ENCODE results near the gene GJA5.

The GJA5 gene

GRCh38 chr1:147760481-147761260, at the start of gene GJA5:
GJA5 (minus strand) TSS chr1:147760602; CDS start chr1:147759238, 1,364 bp downstream.
- DNase-seq: no peak
- Mint-ChIP-seq H3K36me3 (ENCODE audit: low read depth) (no peaks in the 10 kb centered on the region), H3K9me3 (no peaks in the 10 kb centered on the region), H3K4me3 (no peak within 1 kb of the TSS), H3K27ac (no peak within 1 kb of the TSS), H3K4me1 (peaks cover 26% of the 10 kb centered on the region), H3K27me3 (no peaks in the 10 kb centered on the region)
- ATAC-seq: no peak

DNA sequence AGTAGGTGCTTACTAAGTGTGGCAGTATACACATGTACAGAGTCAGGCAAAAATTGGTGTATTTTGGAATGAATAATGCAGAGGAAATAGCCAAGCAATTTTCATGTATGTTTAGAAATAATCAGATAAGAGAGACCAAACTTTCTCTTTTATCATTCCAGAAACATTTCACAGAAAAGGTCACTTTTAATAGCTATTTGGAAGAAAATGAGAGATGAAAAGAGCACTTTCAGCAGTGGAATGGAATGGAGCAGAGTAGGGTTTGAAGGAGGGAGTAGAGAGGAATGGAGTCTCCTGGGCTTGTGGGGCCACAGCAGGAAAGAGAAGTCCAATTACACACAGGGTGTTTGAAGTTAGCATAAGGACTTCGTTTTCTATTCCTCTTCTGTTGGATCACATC, 48.8 kb upstream of the GJA5 start:
- no peak overlapping the region for H3K27ac Mint-ChIP-seq
- H3K4me3 Mint-ChIP-seq: no peak overlapping the region
- H3K9me3 Mint-ChIP-seq: no peaks in the 10 kb centered on the region
- peaks cover 4% of the 10 kb centered on the region for H3K4me1 Mint-ChIP-seq
- H3K36me3 Mint-ChIP-seq (ENCODE audit: low read depth): no peaks in the 10 kb centered on the region
- DNase-seq (no peak), ATAC-seq (no peak)
- no peaks in the 10 kb centered on the region for H3K27me3 Mint-ChIP-seq

DNA sequence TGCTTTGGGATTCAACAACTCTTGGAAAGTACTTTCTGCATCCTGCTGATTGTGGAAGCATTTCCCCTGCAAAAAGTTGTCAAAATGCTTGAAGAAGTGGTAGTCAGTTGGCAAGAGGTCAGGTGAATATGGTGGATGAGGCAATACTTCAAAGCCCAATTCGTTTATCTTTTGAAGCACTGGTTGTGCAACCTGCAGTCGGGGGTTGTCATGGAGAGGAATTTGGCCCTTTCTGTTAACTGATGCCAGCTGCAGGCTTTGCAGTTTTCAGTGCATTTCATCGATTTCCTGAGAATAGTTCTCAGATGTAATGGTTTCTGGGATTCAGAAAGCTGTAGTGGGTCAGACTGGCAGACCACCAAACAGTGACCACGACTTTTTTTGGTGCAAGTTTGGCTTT, 47.6 kb upstream of the GJA5 start:
- Mint-ChIP-seq H3K4me1 (peaks cover 4% of the 10 kb centered on the region), H3K27me3 (no peaks in the 10 kb centered on the region), H3K27ac (no peak overlapping the region), H3K36me3 (ENCODE audit: low read depth) (no peaks in the 10 kb centered on the region), H3K9me3 (no peaks in the 10 kb centered on the region), H3K4me3 (no peak overlapping the region)
- DNase-seq: no peak
- ATAC-seq: no peak

DNA sequence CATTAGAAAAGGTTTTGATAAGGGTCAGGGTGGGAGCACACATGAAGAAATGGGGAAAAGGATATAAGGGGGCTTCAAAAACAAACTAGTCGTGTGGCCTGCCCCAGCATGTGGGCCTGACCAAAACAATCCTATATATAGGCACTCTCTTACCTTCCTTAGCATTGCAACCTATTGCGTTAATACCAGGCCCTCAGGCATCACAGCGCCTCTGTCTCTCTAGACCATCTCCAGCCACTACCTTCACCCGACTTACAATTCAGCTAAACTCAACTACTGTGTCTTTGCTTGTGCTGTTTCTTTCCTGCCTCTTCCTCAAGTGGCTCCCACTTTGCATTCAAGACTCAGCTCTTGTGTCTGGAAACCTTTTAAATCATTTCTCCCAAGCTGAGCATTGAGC, 47.0 kb upstream of the GJA5 start:
- Mint-ChIP-seq H3K9me3 (no peaks in the 10 kb centered on the region), H3K27me3 (no peaks in the 10 kb centered on the region), H3K4me3 (no peak overlapping the region), H3K4me1 (no peaks in the 10 kb centered on the region), H3K36me3 (ENCODE audit: low read depth) (no peaks in the 10 kb centered on the region), H3K27ac (no peak overlapping the region)
- ATAC-seq (no peak), DNase-seq (no peak)

DNA sequence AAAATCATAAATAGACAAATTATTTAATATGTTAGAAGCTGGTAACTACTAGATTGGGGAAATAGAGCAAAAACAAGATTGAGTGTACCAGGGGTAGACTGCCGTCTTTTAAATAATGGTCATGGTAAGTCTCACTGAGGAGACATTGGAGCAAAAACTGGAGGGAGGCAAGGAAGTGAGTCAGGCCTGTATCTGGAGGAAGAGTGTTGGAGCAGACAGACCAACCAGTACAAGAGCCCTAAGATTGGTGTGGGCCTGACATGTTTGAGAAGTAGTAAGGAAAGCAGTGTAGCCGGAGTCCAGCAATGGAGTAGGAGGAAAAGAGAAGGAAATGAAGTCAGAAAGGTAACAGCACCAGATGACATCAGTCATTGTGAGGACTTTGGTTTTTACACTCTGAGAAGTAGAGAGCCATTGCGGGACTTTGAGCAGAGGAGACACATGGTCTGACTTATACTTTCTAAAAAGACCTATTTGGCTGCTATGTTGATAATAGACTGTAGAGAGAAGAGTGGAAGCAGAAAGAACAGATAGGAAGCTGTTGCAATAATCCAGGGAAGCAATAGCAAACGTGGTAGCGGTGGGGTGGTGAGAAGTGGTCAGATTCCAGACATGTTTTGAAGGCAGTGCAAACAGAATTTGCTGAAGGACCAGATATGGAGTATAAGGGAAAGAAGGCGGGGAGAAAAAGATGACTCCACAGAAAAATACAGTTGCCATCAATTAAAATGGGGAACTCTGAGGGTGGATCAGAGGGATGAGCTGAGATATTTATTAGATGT, 44.7 kb upstream of the GJA5 start:
- no peak overlapping the region for H3K27ac Mint-ChIP-seq
- H3K4me3 Mint-ChIP-seq: no peak overlapping the region
- H3K9me3 Mint-ChIP-seq: no peaks in the 10 kb centered on the region
- no peaks in the 10 kb centered on the region for H3K4me1 Mint-ChIP-seq
- no peaks in the 10 kb centered on the region for H3K36me3 Mint-ChIP-seq (ENCODE audit: low read depth)
- DNase-seq (no peak), ATAC-seq (no peak)
- no peaks in the 10 kb centered on the region for H3K27me3 Mint-ChIP-seq

DNA sequence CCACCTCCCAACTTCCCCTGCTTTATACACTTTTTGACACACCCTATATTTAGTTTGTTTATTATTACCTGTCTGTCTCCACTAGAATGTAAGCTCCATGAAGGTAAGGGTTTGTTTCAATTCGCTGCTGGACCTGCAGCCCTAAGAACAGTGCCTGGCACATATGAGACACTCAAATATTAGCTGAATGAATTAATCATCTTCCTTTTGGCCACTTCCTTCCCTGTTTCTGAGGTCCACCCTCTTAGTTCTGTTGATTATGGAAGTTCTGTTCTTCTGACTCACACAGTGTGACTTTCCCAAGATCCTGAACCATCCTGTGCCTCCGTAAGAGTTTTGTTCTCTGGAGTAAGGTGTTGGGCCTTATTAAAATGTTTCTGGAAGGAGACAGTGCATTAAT, 40.4 kb upstream of the GJA5 start:
- ATAC-seq (no peak), DNase-seq (no peak)
- no peaks in the 10 kb centered on the region for H3K36me3 Mint-ChIP-seq (ENCODE audit: low read depth)
- no peak overlapping the region for H3K27ac Mint-ChIP-seq
- no peaks in the 10 kb centered on the region for H3K9me3 Mint-ChIP-seq
- no peaks in the 10 kb centered on the region for H3K4me1 Mint-ChIP-seq
- H3K27me3 Mint-ChIP-seq: no peaks in the 10 kb centered on the region
- no peak overlapping the region for H3K4me3 Mint-ChIP-seq

DNA sequence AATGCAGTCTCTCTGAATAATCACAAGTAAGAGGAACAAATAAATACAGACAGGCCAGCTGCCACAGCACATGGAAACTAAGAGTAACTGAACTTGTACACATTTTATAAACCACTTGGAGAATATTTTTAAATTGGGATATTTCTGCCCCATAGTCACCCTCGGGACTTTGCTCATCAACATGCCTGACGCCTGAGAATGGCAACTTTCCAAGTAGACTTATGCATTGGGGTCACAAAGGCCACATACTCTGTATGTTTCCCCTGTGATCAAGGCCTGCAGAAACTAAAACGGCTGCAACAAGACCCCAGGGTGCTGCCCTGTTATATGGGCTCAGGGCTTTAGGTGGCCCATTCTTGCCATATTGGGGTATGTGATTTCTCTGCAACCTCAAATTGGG, 38.3 kb upstream of the GJA5 start:
- Mint-ChIP-seq H3K4me3 (no peak overlapping the region), H3K36me3 (ENCODE audit: low read depth) (no peaks in the 10 kb centered on the region), H3K27me3 (no peaks in the 10 kb centered on the region), H3K9me3 (no peaks in the 10 kb centered on the region), H3K4me1 (no peaks in the 10 kb centered on the region), H3K27ac (no peak overlapping the region)
- ATAC-seq: no peak
- no peak for DNase-seq

- DNase-seq: no peak
- no peaks in the 10 kb centered on the region for H3K27me3 Mint-ChIP-seq
- H3K4me3 Mint-ChIP-seq: no peak overlapping the region
- no peak overlapping the region for H3K27ac Mint-ChIP-seq
- no peaks in the 10 kb centered on the region for H3K4me1 Mint-ChIP-seq
- no peak for ATAC-seq
- no peaks in the 10 kb centered on the region for H3K36me3 Mint-ChIP-seq (ENCODE audit: low read depth)
- no peaks in the 10 kb centered on the region for H3K9me3 Mint-ChIP-seq
Measured at GRCh38 chr1:147794570-147794969, 34.2 kb upstream of the GJA5 start.

DNA sequence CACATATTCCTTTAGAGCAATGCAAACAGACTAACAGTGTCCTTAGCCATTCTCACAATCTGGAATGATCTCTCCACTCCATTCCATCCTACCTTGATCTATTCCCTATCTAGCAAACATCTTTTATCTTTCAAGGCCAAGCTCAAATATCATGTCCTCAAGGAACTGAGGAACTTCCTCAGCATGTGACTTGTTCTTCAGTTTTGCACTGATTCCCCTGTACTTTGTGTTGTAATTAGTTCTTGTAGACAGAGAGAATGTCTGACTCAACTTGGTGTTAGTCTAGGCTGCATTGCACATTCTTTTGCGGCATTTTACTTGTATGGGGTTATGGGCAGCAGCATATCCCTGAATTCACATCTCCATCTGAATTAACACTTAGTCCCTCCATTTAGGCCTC, 31.5 kb upstream of the GJA5 start:
- no peaks in the 10 kb centered on the region for H3K36me3 Mint-ChIP-seq (ENCODE audit: low read depth)
- H3K9me3 Mint-ChIP-seq: no peaks in the 10 kb centered on the region
- no peak overlapping the region for H3K27ac Mint-ChIP-seq
- ATAC-seq (no peak), DNase-seq (no peak)
- H3K4me1 Mint-ChIP-seq: no peaks in the 10 kb centered on the region
- no peak overlapping the region for H3K4me3 Mint-ChIP-seq
- H3K27me3 Mint-ChIP-seq: peaks cover 3% of the 10 kb centered on the region

- no peaks in the 10 kb centered on the region for H3K4me1 Mint-ChIP-seq
- H3K9me3 Mint-ChIP-seq: no peaks in the 10 kb centered on the region
Measured at GRCh38 chr1:147787765-147788164, 27.4 kb upstream of the GJA5 start.

DNA sequence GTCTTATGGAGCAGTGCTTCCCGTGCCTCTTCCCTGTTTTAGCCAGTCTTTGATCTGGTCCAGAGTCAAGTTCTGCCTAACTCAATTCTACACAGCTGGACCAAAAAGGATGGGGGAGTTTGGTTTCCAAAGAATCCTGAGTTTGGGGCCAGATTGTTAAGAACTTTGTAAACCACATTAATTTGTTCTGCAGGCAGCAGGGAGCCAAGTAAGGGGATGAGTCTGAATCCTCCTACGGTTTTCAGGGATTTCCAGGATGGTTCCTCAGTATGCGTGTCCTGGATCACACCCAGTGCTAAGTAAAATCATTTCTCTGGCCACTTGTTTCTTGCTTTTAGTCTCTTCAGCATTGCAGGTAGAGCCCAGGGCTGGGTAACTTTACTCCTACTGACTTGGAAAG, 26.1 kb upstream of the GJA5 start:
- Mint-ChIP-seq H3K36me3 (ENCODE audit: low read depth) (no peaks in the 10 kb centered on the region), H3K4me1 (no peaks in the 10 kb centered on the region), H3K27me3 (peaks cover 5% of the 10 kb centered on the region), H3K9me3 (no peaks in the 10 kb centered on the region), H3K4me3 (no peak overlapping the region), H3K27ac (no peak overlapping the region)
- DNase-seq (no peak), ATAC-seq (no peak)

More at GRCh38 chr1:147787765-147788164, 27.4 kb upstream of the GJA5 start:
- H3K4me3 Mint-ChIP-seq: no peak overlapping the region
- no peak overlapping the region for H3K27ac Mint-ChIP-seq
- no peak for DNase-seq
- ATAC-seq: no peak
- H3K27me3 Mint-ChIP-seq: peaks cover 3% of the 10 kb centered on the region
- H3K36me3 Mint-ChIP-seq (ENCODE audit: low read depth): no peaks in the 10 kb centered on the region

GRCh38 chr1:147785794-147786506, 25.5 kb upstream of the GJA5 start:
- Mint-ChIP-seq H3K36me3 (ENCODE audit: low read depth) (no peaks in the 10 kb centered on the region), H3K4me3 (no peak overlapping the region), H3K4me1 (no peaks in the 10 kb centered on the region), H3K27ac (no peak overlapping the region), H3K27me3 (peaks cover 5% of the 10 kb centered on the region), H3K9me3 (no peaks in the 10 kb centered on the region)
- ATAC-seq: no peak
- DNase-seq: no peak

GRCh38 chr1:147784941-147785340, 24.5 kb upstream of the GJA5 start:
- ATAC-seq (no peak), DNase-seq (no peak)
- no peaks in the 10 kb centered on the region for H3K4me1 Mint-ChIP-seq
- H3K27me3 Mint-ChIP-seq: peaks cover 5% of the 10 kb centered on the region
- H3K9me3 Mint-ChIP-seq: no peaks in the 10 kb centered on the region
- H3K27ac Mint-ChIP-seq: no peak overlapping the region
- H3K36me3 Mint-ChIP-seq (ENCODE audit: low read depth): no peaks in the 10 kb centered on the region
- H3K4me3 Mint-ChIP-seq: no peak overlapping the region

- H3K36me3 Mint-ChIP-seq (ENCODE audit: low read depth): no peaks in the 10 kb centered on the region
- peaks cover 5% of the 10 kb centered on the region for H3K27me3 Mint-ChIP-seq
- no peak for ATAC-seq
- H3K4me1 Mint-ChIP-seq: no peaks in the 10 kb centered on the region
- no peaks in the 10 kb centered on the region for H3K9me3 Mint-ChIP-seq
- H3K27ac Mint-ChIP-seq: no peak overlapping the region
- no peak overlapping the region for H3K4me3 Mint-ChIP-seq
- DNase-seq: no peak
Measured at GRCh38 chr1:147781056-147781471, 20.7 kb upstream of the GJA5 start.

DNA sequence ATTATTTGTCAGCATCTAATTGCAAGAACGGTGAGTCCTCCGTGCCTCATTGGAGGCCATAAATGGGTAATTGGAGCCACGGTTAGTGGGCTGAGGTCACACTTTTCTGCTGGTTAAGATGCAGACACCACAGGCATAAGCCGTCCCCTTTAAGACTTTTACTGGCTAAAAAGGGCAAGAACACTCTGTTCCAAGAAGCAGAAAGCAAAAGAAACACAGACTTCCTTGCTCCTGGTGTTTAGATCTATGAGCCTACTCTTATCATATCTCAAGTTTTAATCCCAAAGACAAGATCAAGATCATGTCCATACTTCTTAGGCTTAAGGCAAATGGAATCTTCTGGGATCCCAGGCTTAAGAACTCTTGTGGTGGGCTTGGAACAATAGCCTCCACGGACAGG, 17.3 kb upstream of the GJA5 start:
- DNase-seq (no peak), ATAC-seq (no peak)
- no peaks in the 10 kb centered on the region for H3K9me3 Mint-ChIP-seq
- peaks cover 6% of the 10 kb centered on the region for H3K4me1 Mint-ChIP-seq
- H3K27ac Mint-ChIP-seq: no peak overlapping the region
- H3K36me3 Mint-ChIP-seq (ENCODE audit: low read depth): no peaks in the 10 kb centered on the region
- peaks cover 20% of the 10 kb centered on the region for H3K27me3 Mint-ChIP-seq
- no peak overlapping the region for H3K4me3 Mint-ChIP-seq

Data from activated naive CD8-positive, alpha-beta T cell treated with anti-CD3 and anti-CD28 coated beads, Interleukin-2, amount 50 U/mL, for 24 hours (primary cell).